WERI-Rb-1 (cell line): ENCODE results near the gene GRIK3.
"Not testable (repeated sequence)": the region's sequence is repeated elsewhere in the genome, so short reads cannot be mapped to it uniquely, and the experiment has no call there.

ENCODE experiments used
- DNase-seq: peaks from one replicate; pipeline ENCODE4 v3.0.0-alpha.2; 2020
- H3K27ac ChIP-seq: fragments of 250-450 bp; sonication (Bioruptor Pico); 2 replicates; pipeline ENCODE4 v1.5.1; 2020; ENCODE audit warnings: mild to moderate bottlenecking, moderate library complexity
- H3K27me3 ChIP-seq: fragments of 250-450 bp; sonication (Bioruptor Pico); 2 replicates; pipeline ENCODE4 v1.5.1; 2021; ENCODE audit warnings: mild to moderate bottlenecking, low read depth, moderate library complexity; ENCODE audit not compliant: insufficient read depth, severe bottlenecking
- H3K36me3 ChIP-seq: fragments of 250-450 bp; sonication (Bioruptor Pico); 2 replicates; pipeline ENCODE4 v1.5.1; 2020; ENCODE audit warnings: mild to moderate bottlenecking, moderate library complexity
- H3K4me3 ChIP-seq: 2 replicates; pipeline ENCODE4 v1.5.1; 2011; ENCODE audit warnings: low read depth, mild to moderate bottlenecking, control low read depth, low read length
- H3K9me3 ChIP-seq: fragments of 250-450 bp; sonication (Bioruptor Pico); 2 replicates; pipeline ENCODE4 v1.5.1; 2021; ENCODE audit warnings: mild to moderate bottlenecking, moderate library complexity; ENCODE audit not compliant: severe bottlenecking
- CTCF ChIP-seq: IDR thresholded peaks from 2 replicates; pipeline ENCODE4 v1.5.1; 2011; ENCODE audit warnings: low read depth, mild to moderate bottlenecking, control low read depth, inconsistent platforms, low read length

The GRIK3 gene

GRCh38 chr1:36772647-36773495, 261.4 kb downstream of the GRIK3 start:
- peak; percentile 23; the same call in 1 of the 2 replicates for TF ChIP-seq CTCF
- Histone ChIP-seq H3K4me3 (no peak overlapping the region), H3K27ac (peak overlapping the region; percentile 80), H3K9me3 (no peaks in the 10 kb centered on the region), H3K27me3 (no peaks in the 10 kb centered on the region), H3K36me3 (no peaks in the 10 kb centered on the region)
- DNase-seq: peak; percentile 81

- Histone ChIP-seq H3K27ac (peak overlapping the region; percentile 80), H3K36me3 (no peaks in the 10 kb centered on the region), H3K27me3 (no peaks in the 10 kb centered on the region), H3K4me3 (no peak overlapping the region), H3K9me3 (no peaks in the 10 kb centered on the region)
- TF ChIP-seq CTCF: no peak
- no peak for DNase-seq
These were observed 262.5 kb downstream of the GRIK3 start for GRCh38 chr1:36771660-36772284.

- Histone ChIP-seq H3K27ac (peak overlapping the region; percentile 80), H3K9me3 (no peaks in the 10 kb centered on the region), H3K36me3 (no peaks in the 10 kb centered on the region), H3K4me3 (no peak overlapping the region), H3K27me3 (no peaks in the 10 kb centered on the region)
- TF ChIP-seq CTCF: no peak
- peak; percentile 53 for DNase-seq
These were observed 263.1 kb downstream of the GRIK3 start for GRCh38 chr1:36771240-36771639.

GRCh38 chr1:36769886-36770830, 264.2 kb downstream of the GRIK3 start:
- Histone ChIP-seq H3K27ac (peak overlapping the region; percentile 80), H3K4me3 (no peak overlapping the region), H3K36me3 (no peaks in the 10 kb centered on the region), H3K9me3 (no peaks in the 10 kb centered on the region), H3K27me3 (no peaks in the 10 kb centered on the region)
- DNase-seq: peak; percentile 78
- TF ChIP-seq CTCF: no peak

- TF ChIP-seq CTCF: no peak
- Histone ChIP-seq H3K27ac (peak overlapping the region; percentile 23), H3K27me3 (no peaks in the 10 kb centered on the region), H3K9me3 (no peaks in the 10 kb centered on the region), H3K4me3 (no peak overlapping the region), H3K36me3 (no peaks in the 10 kb centered on the region)
- no peak for DNase-seq
These were observed 265.7 kb downstream of the GRIK3 start for GRCh38 chr1:36768486-36769178.

- not testable (repeated sequence) for H3K4me3 ChIP-seq, H3K27ac ChIP-seq, H3K36me3 ChIP-seq, DNase-seq, H3K27me3 ChIP-seq, H3K9me3 ChIP-seq
These were observed 266.9 kb downstream of the GRIK3 start for GRCh38 chr1:36767429-36767828.
